AG04449 (cell line): ENCODE measurements around the gene SUV39H2.
A peak's percentile ranks its signal among the peaks of the same experiment; 100 is the strongest.

Experiments
- CTCF ChIA-PET: fragments of 350-600 bp; formaldehyde crosslinking; extraction: SDS; loops from one replicate; lab custom pipeline; 2021; ENCODE audit warnings: antibody characterized with exemption; lab: Yijun Ruan, JAX
- POLR2A ChIA-PET: fragments of 400-600, 350-600 bp; formaldehyde crosslinking; extraction: SDS; loops from one replicate; lab custom pipeline; 2020; ENCODE audit warnings: antibody characterized with exemption, inconsistent platforms; lab: Yijun Ruan, JAX
- DNase-seq: peaks from one replicate; pipeline ENCODE4 v3.0.0-alpha.2; 2010; ENCODE audit warnings: low read depth, low spot score
- H3K4me3 ChIP-seq: 2 replicates; pipeline ENCODE4 v1.5.1; 2011; ENCODE audit warnings: low read depth, mild to moderate bottlenecking, control low read depth, low read length
- TF ChIP-seq, protein P1 (sequence below): IDR thresholded peaks from one replicate; pipeline ENCODE4 v1.5.1; 2011; ENCODE audit warnings: mild to moderate bottlenecking, moderate library complexity, low read length, control low read depth, inconsistent platforms; ENCODE audit not compliant: insufficient read depth; ENCODE audit errors: missing control alignments

SUV39H2 gene, protein sequence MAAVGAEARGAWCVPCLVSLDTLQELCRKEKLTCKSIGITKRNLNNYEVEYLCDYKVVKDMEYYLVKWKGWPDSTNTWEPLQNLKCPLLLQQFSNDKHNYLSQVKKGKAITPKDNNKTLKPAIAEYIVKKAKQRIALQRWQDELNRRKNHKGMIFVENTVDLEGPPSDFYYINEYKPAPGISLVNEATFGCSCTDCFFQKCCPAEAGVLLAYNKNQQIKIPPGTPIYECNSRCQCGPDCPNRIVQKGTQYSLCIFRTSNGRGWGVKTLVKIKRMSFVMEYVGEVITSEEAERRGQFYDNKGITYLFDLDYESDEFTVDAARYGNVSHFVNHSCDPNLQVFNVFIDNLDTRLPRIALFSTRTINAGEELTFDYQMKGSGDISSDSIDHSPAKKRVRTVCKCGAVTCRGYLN

DNA sequence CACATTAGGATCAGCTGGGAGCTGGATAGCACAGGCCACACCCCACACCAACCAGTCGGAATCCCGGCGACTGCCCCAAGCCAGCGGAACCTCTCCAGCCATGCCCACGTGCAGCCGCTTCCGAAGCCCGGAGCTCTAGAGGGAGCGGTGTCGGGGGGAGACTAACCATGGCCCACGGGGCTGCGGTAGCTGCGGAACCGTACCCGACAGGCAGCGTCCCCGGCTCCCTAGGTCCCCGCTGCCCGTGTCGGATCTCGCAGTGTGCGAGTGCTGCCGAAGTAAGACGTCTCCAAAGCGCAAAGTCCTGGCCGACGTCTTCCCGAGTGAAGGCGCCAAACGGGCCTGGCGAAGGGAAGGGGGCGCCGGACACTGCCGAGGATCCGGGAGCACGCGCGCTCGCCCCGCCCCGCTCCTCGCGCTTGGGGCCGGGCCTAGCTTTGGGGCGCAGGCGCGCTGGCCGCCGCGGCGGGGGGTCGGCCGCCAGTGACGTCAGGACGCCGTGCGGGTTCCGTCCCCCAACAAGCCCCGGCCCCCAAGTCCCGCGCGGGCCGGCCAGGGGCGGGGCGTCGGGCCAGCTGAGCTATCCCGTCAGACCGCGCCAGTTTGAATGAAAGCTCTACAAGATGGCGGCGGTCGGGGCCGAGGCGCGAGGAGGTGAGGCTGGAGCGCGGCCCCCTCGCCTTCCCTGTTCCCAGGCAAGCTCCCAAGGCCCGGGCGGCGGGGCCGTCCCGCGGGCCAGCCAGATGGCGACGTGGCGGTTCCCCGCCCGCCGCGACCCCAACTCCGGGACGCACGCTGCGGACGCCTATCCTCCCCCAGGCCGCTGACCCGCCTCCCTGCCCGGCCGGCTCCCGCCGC, at the start of gene SUV39H2:
SUV39H2 (plus strand) TSS at position 601 of the 858 bp plus-strand sequence; CDS start at position 624, 23 bp downstream.
- H3K4me3 ChIP-seq = peak within 1 kb of the TSS; percentile 99
- POLR2A ChIA-PET = interaction anchor here (0.5 to 1.8 kb wide), 9 partner anchors 9 to 290 kb away, joined by 3 to 10 read pairs (median 4); partner anchors contain the start of genes CDNF, HSPA14, MEIG1 and MSANTD7
- no peak for DNase-seq
- TF ChIP-seq, protein P1, sequence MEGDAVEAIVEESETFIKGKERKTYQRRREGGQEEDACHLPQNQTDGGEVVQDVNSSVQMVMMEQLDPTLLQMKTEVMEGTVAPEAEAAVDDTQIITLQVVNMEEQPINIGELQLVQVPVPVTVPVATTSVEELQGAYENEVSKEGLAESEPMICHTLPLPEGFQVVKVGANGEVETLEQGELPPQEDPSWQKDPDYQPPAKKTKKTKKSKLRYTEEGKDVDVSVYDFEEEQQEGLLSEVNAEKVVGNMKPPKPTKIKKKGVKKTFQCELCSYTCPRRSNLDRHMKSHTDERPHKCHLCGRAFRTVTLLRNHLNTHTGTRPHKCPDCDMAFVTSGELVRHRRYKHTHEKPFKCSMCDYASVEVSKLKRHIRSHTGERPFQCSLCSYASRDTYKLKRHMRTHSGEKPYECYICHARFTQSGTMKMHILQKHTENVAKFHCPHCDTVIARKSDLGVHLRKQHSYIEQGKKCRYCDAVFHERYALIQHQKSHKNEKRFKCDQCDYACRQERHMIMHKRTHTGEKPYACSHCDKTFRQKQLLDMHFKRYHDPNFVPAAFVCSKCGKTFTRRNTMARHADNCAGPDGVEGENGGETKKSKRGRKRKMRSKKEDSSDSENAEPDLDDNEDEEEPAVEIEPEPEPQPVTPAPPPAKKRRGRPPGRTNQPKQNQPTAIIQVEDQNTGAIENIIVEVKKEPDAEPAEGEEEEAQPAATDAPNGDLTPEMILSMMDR = no peak
- CTCF ChIA-PET = interaction anchor here (0.7 to 1.4 kb wide), 8 partner anchors 16 to 341 kb away, joined by 3 to 4 read pairs (median 3); partner anchors contain the start of genes CDNF, HSPA14 and MSANTD7

DNA sequence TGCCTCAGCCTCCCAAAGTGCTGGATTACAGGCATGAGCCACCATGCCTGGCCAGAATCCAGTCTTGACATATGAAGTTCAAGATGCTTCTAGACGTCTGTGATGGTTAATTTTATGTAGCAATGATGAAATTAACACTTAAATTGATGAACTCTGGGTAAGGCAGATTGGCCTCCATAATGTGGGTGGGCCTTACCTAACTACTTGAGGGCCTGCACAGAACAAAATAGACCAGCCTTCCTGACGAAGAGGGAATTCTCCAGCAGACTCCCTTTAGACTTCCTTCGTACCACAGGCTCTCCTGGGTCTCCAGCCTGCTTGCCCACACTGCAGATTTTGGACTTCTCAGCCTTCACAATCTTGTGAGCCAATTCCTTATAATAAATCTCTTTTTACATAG, 45.6 kb upstream of the SUV39H2 start:
- ChIA-PET POLR2A (no interaction called here), CTCF (interaction anchor here (0.6 kb wide), 1 partner anchor 10 kb away, joined by 4 read pairs; no protein-coding TSS in a partner anchor)
- TF ChIP-seq, protein P1 = no peak
- no peak for DNase-seq
- H3K4me3 ChIP-seq = no peak overlapping the region

DNA sequence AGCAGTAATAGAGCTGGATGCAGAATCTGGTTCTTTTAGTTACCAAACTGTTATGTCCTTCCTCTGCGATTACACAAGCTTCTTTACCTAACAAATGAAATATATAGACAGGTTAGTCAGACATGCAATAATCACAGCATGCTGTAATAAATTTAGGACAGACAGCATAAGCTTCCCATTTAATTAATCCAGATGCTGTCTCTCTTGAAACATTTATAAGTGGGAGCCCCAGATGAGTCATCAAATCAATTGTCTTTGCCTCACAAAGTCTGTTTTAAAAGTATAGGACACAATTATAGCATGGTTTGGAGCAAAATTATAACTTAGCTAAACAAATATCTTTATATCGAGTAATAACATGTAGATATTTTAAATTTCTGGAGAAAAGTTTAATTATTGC, 42.5 kb upstream of the SUV39H2 start:
- TF ChIP-seq, protein P1 = no peak
- DNase-seq = no peak
- no peak overlapping the region for H3K4me3 ChIP-seq
- ChIA-PET POLR2A (no interaction called here), CTCF (interaction anchor here (1.0 to 3.5 kb wide), 9 partner anchors 9 to 1053 kb away, joined by 3 to 31 read pairs (median 7); no protein-coding TSS in a partner anchor)

DNA sequence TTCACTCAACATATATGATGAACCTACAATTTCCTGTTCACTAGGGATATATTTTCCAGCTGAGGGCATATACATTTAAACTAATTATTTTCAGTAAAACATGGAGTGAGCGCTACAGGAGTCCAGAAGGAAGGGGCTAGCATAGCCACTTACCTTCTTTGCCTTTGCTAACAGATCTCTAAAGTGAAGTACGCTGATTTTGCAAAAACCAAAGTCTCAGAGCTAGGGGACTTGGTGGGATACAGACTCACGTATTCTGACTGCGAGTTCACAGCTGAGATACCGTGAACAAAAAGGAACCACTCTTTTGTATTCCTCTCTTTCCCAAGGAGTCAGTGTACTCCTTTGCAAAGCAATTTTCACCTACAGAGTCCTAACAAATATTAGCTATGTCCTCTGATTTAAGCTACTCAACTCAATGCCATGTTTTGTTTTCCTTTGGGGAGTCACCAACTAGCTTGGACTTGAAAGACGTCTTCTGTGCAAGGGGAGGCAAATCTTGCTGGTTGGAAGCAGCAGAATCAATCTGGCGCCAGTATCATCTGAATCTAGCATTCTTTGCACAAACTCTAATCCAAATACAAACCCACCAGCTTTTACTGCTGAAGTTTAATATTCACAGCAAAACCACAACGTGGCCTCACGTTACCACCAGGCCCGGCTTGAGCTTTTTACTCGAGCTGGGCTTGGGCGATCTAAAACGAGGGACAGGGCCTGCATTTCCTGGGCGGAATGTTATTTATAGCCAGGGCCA, 41.5 kb upstream of the SUV39H2 start:
- H3K4me3 ChIP-seq = peak overlapping the region; percentile 83
- TF ChIP-seq, protein P1 = no peak
- DNase-seq = no peak
- POLR2A ChIA-PET = interaction anchor here (0.6 to 1.9 kb wide), 6 partner anchors 10 to 249 kb away, joined by 3 to 10 read pairs (median 3); partner anchors contain the start of gene SUV39H2
- CTCF ChIA-PET = interaction anchor here (1.0 to 3.5 kb wide), 11 partner anchors 10 to 1054 kb away, joined by 3 to 31 read pairs (median 5); partner anchors contain the start of gene SUV39H2

DNA sequence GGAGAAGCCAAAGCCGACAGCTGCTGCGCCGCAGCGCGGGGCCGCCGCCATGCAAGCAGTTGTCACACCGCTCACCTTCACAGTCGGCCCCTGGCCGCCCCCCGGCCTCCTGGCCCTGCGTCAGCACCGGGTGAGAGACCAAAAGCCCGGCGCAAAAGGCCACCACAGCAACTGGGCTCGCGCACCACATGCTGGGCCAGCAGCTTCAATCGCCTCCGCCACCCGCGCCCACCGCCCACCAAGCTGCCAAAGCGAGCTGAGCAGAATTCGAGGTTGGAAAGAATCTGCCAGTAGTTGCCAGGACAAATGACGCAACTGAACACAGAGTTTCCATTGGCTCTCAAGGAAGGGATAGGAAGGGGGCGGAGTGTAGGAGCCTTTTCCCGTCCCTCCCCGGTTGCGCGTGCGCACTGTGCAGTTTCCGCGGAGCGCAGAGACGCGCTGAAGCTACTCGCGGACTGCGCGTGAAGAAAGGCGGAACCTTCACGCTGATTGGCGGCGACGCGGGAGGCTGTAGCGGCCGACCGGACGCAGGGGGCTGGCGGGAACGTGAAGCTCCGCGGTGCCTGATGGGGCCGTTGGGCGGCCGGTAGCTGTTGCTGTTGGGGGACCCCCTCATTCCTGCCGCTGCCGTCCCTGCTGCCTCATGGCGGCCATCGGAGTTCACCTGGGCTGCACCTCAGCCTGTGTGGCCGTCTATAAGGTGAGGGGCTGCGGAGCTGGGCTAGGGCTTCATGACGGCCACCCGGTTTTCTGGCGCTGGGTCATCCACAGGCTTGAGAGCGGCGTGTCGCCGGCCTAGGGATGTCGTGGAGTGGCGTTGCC, 40.7 kb upstream of the SUV39H2 start, which contains the start of the genes CDNF, HSPA14 and MSANTD7:
CDNF (minus strand) TSS at position 281 of the 825 bp plus-strand sequence; CDS start at position 190, 91 bp downstream.
HSPA14 (plus strand) TSS at position 550 of the 825 bp plus-strand sequence; CDS start at position 647, 97 bp downstream.
MSANTD7 (plus strand) TSS at position 550 of the 825 bp plus-strand sequence. CDS start 3,979 bp downstream, outside the sequence.
- TF ChIP-seq, protein P1 = no peak
- H3K4me3 ChIP-seq = peak within 1 kb of the TSS; percentile 98
- POLR2A ChIA-PET = interaction anchor here (0.6 to 1.9 kb wide), 5 partner anchors 11 to 250 kb away, joined by 3 to 10 read pairs (median 3); partner anchors contain the start of gene SUV39H2
- CTCF ChIA-PET = interaction anchor here (1.0 to 3.5 kb wide), 7 partner anchors 10 to 347 kb away, joined by 3 to 31 read pairs (median 9); partner anchors contain the start of gene SUV39H2
- peak; percentile 92 for DNase-seq
